H1 (cell line): Measurements from ENCODE around the gene DICER1. TPM values are rescaled to one million over a fixed set of nuclear protein-coding genes. Genes with fewer than 3 reads are reported as not detected.

Source experiments
- CTCF ChIA-PET: fragments of 300-600 bp; sonication (Branson Sonifier 250); formaldehyde crosslinking; loops from one replicate; lab custom pipeline; 2021; ENCODE audit not compliant: partially characterized antibody; lab: Charles Lee
- POLR2A ChIA-PET: fragments of 300-600 bp; sonication (Branson Sonifier 250); formaldehyde crosslinking; loops from one replicate; lab custom pipeline; 2021; ENCODE audit warnings: inconsistent platforms; ENCODE audit not compliant: partially characterized antibody; lab: Charles Lee
- DNase-seq, 2 experiments: peaks; one replicate each; pipeline versions ENCODE4 v3.0.0 to v3.0.0-alpha.2; 2010 to 2022; ENCODE audit warnings: low spot score in 2 of 2, low read depth in 1 of 2, mixed read lengths in 1 of 2
- FAIRE-seq: peaks from 2 replicates; lab custom pipeline; 2011; peaks lifted over from hg19 to GRCh38; lab: Jason Lieb, UNC
- H2AFZ ChIP-seq: 2 replicates; pipeline ENCODE4 v1.8.1; 2012; ENCODE audit warnings: low read length, inconsistent platforms
- H2AK5ac ChIP-seq: 2 replicates; pipeline ENCODE4 v1.6.1; 2013; ENCODE audit warnings: low read depth, low read length
- H2BK120ac ChIP-seq: replicated peaks from 2 replicates; pipeline ENCODE3; 2013; ENCODE audit warnings: low read depth, low read length, inconsistent platforms
- H2BK12ac ChIP-seq: 2 replicates; pipeline ENCODE4 v1.6.1; 2013; ENCODE audit warnings: low read depth, low read length
- H2BK15ac ChIP-seq: 2 replicates; pipeline ENCODE4 v1.6.1; 2013; ENCODE audit warnings: low read length
- H2BK20ac ChIP-seq: 2 replicates; pipeline ENCODE4 v1.6.1; 2013; ENCODE audit warnings: low read length
- H2BK5ac ChIP-seq: 2 replicates; pipeline ENCODE4 v1.6.1; 2013; ENCODE audit warnings: low read depth, low read length
- H3K14ac ChIP-seq: 2 replicates; pipeline ENCODE4 v1.6.1; 2013; ENCODE audit warnings: inconsistent platforms; ENCODE audit not compliant: insufficient read length
- H3K18ac ChIP-seq: 2 replicates; pipeline ENCODE4 v1.6.1; 2013; ENCODE audit warnings: low read length; ENCODE audit errors: extremely low read depth
- H3K23ac ChIP-seq: 2 replicates; pipeline ENCODE4 v1.6.1; 2013; ENCODE audit warnings: inconsistent platforms; ENCODE audit not compliant: insufficient read length
- H3K23me2 ChIP-seq: 2 replicates; pipeline ENCODE4 v1.6.1; 2013; ENCODE audit warnings: low read depth, low read length
- H3K27ac ChIP-seq: 2 replicates; pipeline ENCODE4 v1.6.1; 2011; ENCODE audit warnings: low read depth, low read length, inconsistent platforms
- H3K27me3 ChIP-seq, 4 experiments: replicated peaks in 1 of 4; 1 replicate in 1 of 4; 2 replicates in 3 of 4; pipeline versions ENCODE4 v1.6.1 to v1.8.1; 2011 to 2013; ENCODE audit warnings: low read length in 3 of 4, mild to moderate bottlenecking in 3 of 4, inconsistent platforms in 2 of 4, mixed read lengths in 2 of 4, moderate library complexity in 1 of 4; ENCODE audit not compliant: control insufficient read depth in 3 of 4, insufficient read depth in 3 of 4; ENCODE audit errors: extremely low read depth in 1 of 4
- H3K36me3 ChIP-seq, 4 experiments: 2 replicates each; pipeline versions ENCODE4 v1.6.1 to v1.8.1; 2011 to 2013; ENCODE audit warnings: mild to moderate bottlenecking in 4 of 4, low read length in 3 of 4, moderate library complexity in 2 of 4, control low read depth in 1 of 4, inconsistent platforms in 1 of 4; ENCODE audit not compliant: insufficient read depth in 4 of 4, control insufficient read depth in 2 of 4
- H3K4ac ChIP-seq: replicated peaks from 2 replicates; pipeline ENCODE3; 2013; ENCODE audit warnings: low read length, low read depth, mixed read lengths, inconsistent platforms; ENCODE audit not compliant: insufficient read length
- H3K4me1 ChIP-seq, 4 experiments: replicated peaks in 1 of 4; 1 replicate in 1 of 4; 2 replicates in 3 of 4; pipeline versions ENCODE4 v1.6.1 to v1.8.1; 2011 to 2013; ENCODE audit warnings: low read length in 3 of 4, inconsistent platforms in 2 of 4, mixed read lengths in 1 of 4; ENCODE audit not compliant: insufficient read depth in 4 of 4, control insufficient read depth in 3 of 4
- H3K4me2 ChIP-seq, 2 experiments: 2 replicates each; pipeline versions ENCODE4 v1.6.1 to v1.8.1; 2011 to 2013; ENCODE audit warnings: low read depth in 2 of 2, low read length in 2 of 2, control low read depth in 1 of 2, inconsistent platforms in 1 of 2, mild to moderate bottlenecking in 1 of 2; ENCODE audit not compliant: insufficient read depth in 1 of 2
- H3K4me3 ChIP-seq, 4 experiments: fragments of 200-600, 300-600 bp in 1 of 4; sonication (generic), shearing (Covaris generic), sonication (Bioruptor Twin) in 1 of 4; 2 replicates each; pipeline versions ENCODE4 v1.5.1 to v1.8.1; 2011 to 2016; ENCODE audit warnings: low read length in 4 of 4, low read depth in 3 of 4, control low read depth in 2 of 4, inconsistent platforms in 2 of 4, mild to moderate bottlenecking in 2 of 4, mixed read lengths in 1 of 4, moderate library complexity in 1 of 4; ENCODE audit not compliant: insufficient read depth in 2 of 4; ENCODE audit errors: extremely low read depth in 1 of 4
- H3K56ac ChIP-seq: replicated peaks from 2 replicates; pipeline ENCODE3; 2013; ENCODE audit warnings: low read depth, mild to moderate bottlenecking, mixed read lengths, low read length, inconsistent platforms; ENCODE audit not compliant: insufficient read length
- H3K79me1 ChIP-seq: 2 replicates; pipeline ENCODE4 v1.6.1; 2013; ENCODE audit warnings: low read depth, low read length, control low read depth
- H3K79me2 ChIP-seq, 2 experiments: 2 replicates each; pipeline versions ENCODE4 v1.6.1 to v1.8.1; 2012 to 2013; ENCODE audit warnings: low read length in 2 of 2, mild to moderate bottlenecking in 2 of 2, inconsistent platforms in 1 of 2; ENCODE audit not compliant: insufficient read depth in 2 of 2, control insufficient read depth in 1 of 2
- H3K9ac ChIP-seq, 4 experiments: replicated peaks in 1 of 4; 1 replicate in 1 of 4; 2 replicates in 3 of 4; pipeline versions ENCODE4 v1.6.1 to v1.8.1; 2011 to 2013; ENCODE audit warnings: low read depth in 3 of 4, low read length in 3 of 4, control low read depth in 2 of 4, mild to moderate bottlenecking in 2 of 4, moderate library complexity in 2 of 4, inconsistent platforms in 1 of 4; ENCODE audit errors: extremely low read depth in 1 of 4
- H3K9me3 ChIP-seq, 2 experiments: 2 replicates each; pipeline versions ENCODE4 v1.6.1 to v1.8.1; 2012 to 2013; ENCODE audit warnings: mild to moderate bottlenecking in 2 of 2, moderate library complexity in 2 of 2, control low read depth in 1 of 2, inconsistent platforms in 1 of 2, low read depth in 1 of 2, low read length in 1 of 2, mixed read lengths in 1 of 2; ENCODE audit not compliant: insufficient read depth in 2 of 2
- H4K20me1 ChIP-seq, 2 experiments: replicated peaks in 1 of 2; 2 replicates each; pipeline versions ENCODE3 to v1.8.1; 2011 to 2013; ENCODE audit warnings: inconsistent platforms in 2 of 2, low read length in 2 of 2, mild to moderate bottlenecking in 1 of 2; ENCODE audit not compliant: insufficient read depth in 2 of 2, control insufficient read depth in 1 of 2
- H4K5ac ChIP-seq: 2 replicates; pipeline ENCODE4 v1.6.1; 2013; ENCODE audit warnings: low read length, low read depth, mixed read lengths, inconsistent platforms; ENCODE audit not compliant: insufficient read length
- H4K8ac ChIP-seq: 2 replicates; pipeline ENCODE4 v1.8.0; 2013; ENCODE audit warnings: mild to moderate bottlenecking, moderate library complexity, low read length, inconsistent platforms; ENCODE audit not compliant: insufficient read depth; ENCODE audit errors: extremely low read depth
- H4K91ac ChIP-seq: replicated peaks from 2 replicates; pipeline ENCODE3; 2013; ENCODE audit warnings: low read length, mixed read lengths, inconsistent platforms; ENCODE audit not compliant: insufficient read length
- ASH2L ChIP-seq: fragments of 200-600, 300-600 bp; sonication (generic); IDR thresholded peaks from one replicate; pipeline ENCODE4 v1.7.1; 2017; ENCODE audit warnings: low read length
- BCL11A ChIP-seq, 2 experiments: IDR thresholded peaks; one replicate each; pipeline ENCODE4 v1.6.1; 2011; ENCODE audit warnings: low read depth in 2 of 2, low read length in 2 of 2, mild to moderate bottlenecking in 2 of 2
- CBX8 ChIP-seq: fragments of 300-800, 300-1000 bp; sonication (generic); IDR thresholded peaks from 2 replicates; pipeline ENCODE4 v1.7.1; 2016; ENCODE audit warnings: low read depth, low read length, borderline replicate concordance
- EZH2 ChIP-seq: fragments of 200-600 bp; sonication (generic); IDR thresholded peaks from 2 replicates; pipeline ENCODE4 v1.7.1; 2012; ENCODE audit warnings: low read depth, mild to moderate bottlenecking, moderate library complexity, low read length, inconsistent platforms; ENCODE audit not compliant: severe bottlenecking
- MAFK ChIP-seq: IDR thresholded peaks from 2 replicates; pipeline ENCODE4 v1.6.1; 2012; ENCODE audit warnings: low read depth, mild to moderate bottlenecking, improper control_type of control experiment, low read length
- RAD21 ChIP-seq, 2 experiments: IDR thresholded peaks in 1 of 2; conservative IDR thresholded peaks in 1 of 2; 2 replicates each; pipeline ENCODE4 v1.6.1; 2011; ENCODE audit warnings: low read depth in 2 of 2, low read length in 2 of 2, improper control_type of control experiment in 1 of 2, inconsistent platforms in 1 of 2, mild to moderate bottlenecking in 1 of 2, moderate library complexity in 1 of 2
- RBBP5 ChIP-seq: IDR thresholded peaks from 2 replicates; pipeline ENCODE4 v1.7.1; 2012; ENCODE audit warnings: low read depth, mild to moderate bottlenecking, inconsistent platforms, low read length, moderate library complexity, borderline replicate concordance
- SP1 ChIP-seq: IDR thresholded peaks from 2 replicates; pipeline ENCODE4 v1.6.1; 2011; ENCODE audit warnings: low read depth, low read length
- SP2 ChIP-seq: IDR thresholded peaks from 2 replicates; pipeline ENCODE4 v1.6.1; 2012; ENCODE audit warnings: mild to moderate bottlenecking, low read length, inconsistent platforms
- TCF12 ChIP-seq: IDR thresholded peaks from 2 replicates; pipeline ENCODE4 v1.6.1; 2011; ENCODE audit warnings: low read depth, mild to moderate bottlenecking, low read length
- TEAD4 ChIP-seq: IDR thresholded peaks from 2 replicates; pipeline ENCODE4 v1.6.1; 2012; ENCODE audit warnings: low read depth, low read length, inconsistent platforms, mixed read lengths
- WGBS, 2 experiments: shearing (Covaris generic) in 1 of 2; methylation state at CpG; one replicate each; pipeline versions ENCODE4 v1.1.6 to v1.1.7; 2013 to 2015; ENCODE audit warnings: low lambda C conversion rate in 2 of 2, mixed read lengths in 2 of 2, inconsistent platforms in 1 of 2, low coverage in 1 of 2, missing lambda C conversion rate in 1 of 2; ENCODE audit not compliant: insufficient replicate concordance in 2 of 2, insufficient coverage in 1 of 2, insufficient read length in 1 of 2; ENCODE audit errors: extremely low coverage in 1 of 2, missing lambda C conversion rate in 1 of 2; 5-methylcytosine and 5-hydroxymethylcytosine counted together
- polyA plus RNA-seq, 7 experiments: library from polyadenylated mRNA; depleted of rRNA in 3 of 7; stranded (reverse) in 5 of 7; unstranded in 2 of 7; fragments of >200 nt in 5 of 7; fragments of 200-250 nt in 2 of 7; gene quantifications; 1 replicate in 5 of 7; 2 replicates in 1 of 7; 4 replicates in 1 of 7; pipeline versions ENCODE4 v1.2.1 to v1.2.3, GENCODE V29; 2011 to 2013; ENCODE audit warnings: missing spikeins in 2 of 7, mixed read lengths in 2 of 7
- total RNA-seq: library from RNA; stranded (reverse); fragmentation: NEBNext Ultra II Directional; extraction: Animal tissue kit (Norgen Biotek cat#: 25700); gene quantifications from 2 replicates; pipeline ENCODE4 v1.2.1, GENCODE V29; 2021

DICER1 gene
- total and polyA plus RNA-seq, 2 of the 8 experiments (the other 6 are each of a cell fraction or from before 2014, with no cell fraction given): 11.9 to 61.8 TPM

DNA sequence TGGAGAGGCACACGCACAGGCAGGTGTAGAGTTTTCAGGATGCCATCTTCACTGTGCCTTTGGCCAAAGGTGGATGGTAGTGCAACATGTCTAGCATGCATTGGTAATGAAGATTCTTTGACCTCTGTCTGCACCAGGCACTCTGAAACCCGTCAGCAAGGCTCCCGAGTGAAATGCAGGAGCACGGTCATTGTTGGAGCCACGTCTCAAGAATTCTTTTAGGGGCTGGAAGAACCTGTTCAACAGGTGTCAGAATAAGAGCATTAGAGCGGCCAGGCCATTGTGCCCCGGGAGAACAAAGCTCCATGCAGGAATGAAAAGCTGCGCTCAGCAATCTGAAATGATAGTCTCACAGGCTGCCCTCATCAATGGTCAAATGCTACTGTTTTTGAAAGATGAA, 40.2 kb upstream of the DICER1 start:
- H3K9me3 ChIP-seq: no peaks in the 10 kb centered on the region
- peak overlapping the region; percentile 11; the same call in 1 of the 2 replicates for H2BK12ac ChIP-seq
- no peak overlapping the region for H3K56ac ChIP-seq
- no peak overlapping the region; a peak in 2 of 8 replicates for H3K4me3 ChIP-seq
- DNase-seq: no peak
- TF ChIP-seq EZH2 (no peak), SP1 (peak; percentile 86), TCF12 (no peak), BCL11A (IDR thresholded peaks at IDR 0.05; ENCODE audit: low read depth in 2 of 2, low read length in 2 of 2) (peak in 1 of 2 experiments; percentile 41), TEAD4 (0 out of 2 replicates have a peak, but pooled peaks have one; percentile 15), CBX8 (no peak), SP2 (no peak), MAFK (peak; percentile 48; the same call in 1 of the 2 replicates), ASH2L (peak; percentile 79), RAD21 (IDR thresholded peaks at IDR 0.05 in 1 of 2, conservative IDR thresholded peaks at IDR 0.05 in 1 of 2; ENCODE audit: low read depth in 2 of 2, low read length in 2 of 2) (peak in 1 of 2 experiments; percentile 10; a peak in 1 of 4 replicates), RBBP5 (peak; percentile 90; the same call in 1 of the 2 replicates)
- H4K8ac ChIP-seq: no peak overlapping the region
- no peak overlapping the region for H2AK5ac ChIP-seq
- no peak overlapping the region for H3K14ac ChIP-seq
- ChIA-PET POLR2A (interaction anchor here (0.6 to 3.1 kb wide), 3 partner anchors 14 to 164 kb away, joined by 3 to 9 read pairs (median 7); no protein-coding TSS in a partner anchor), CTCF (interaction anchor here (1.0 to 4.3 kb wide), 2 partner anchors 16 to 24 kb away, joined by 3 to 10 read pairs; no protein-coding TSS in a partner anchor)
- H2BK20ac ChIP-seq: peak overlapping the region; percentile 7; the same call in 1 of the 2 replicates
- no peak overlapping the region for H3K4ac ChIP-seq
- H3K9ac ChIP-seq: peak overlapping the region in 1 of 4 experiments; percentile 4; a peak in 1 of 7 replicates
- peak; percentile 50 for FAIRE-seq
- H2BK5ac ChIP-seq: no peak overlapping the region
- no peaks in the 10 kb centered on the region for H3K36me3 ChIP-seq
- no peak overlapping the region for H3K23ac ChIP-seq
- peaks cover 12 to 25% (median 18%) of the 10 kb centered on the region in 4 experiments for H3K4me1 ChIP-seq
- H4K20me1 ChIP-seq: no peaks in the 10 kb centered on the region
- no peaks in the 10 kb centered on the region for H3K79me2 ChIP-seq
- H2AFZ ChIP-seq: no peak overlapping the region
- no peak overlapping the region for H2BK15ac ChIP-seq
- peak overlapping the region; percentile 9 for H2BK120ac ChIP-seq
- H3K79me1 ChIP-seq: no peaks in the 10 kb centered on the region
- H4K5ac ChIP-seq: no peak overlapping the region
- H3K18ac ChIP-seq: no peak overlapping the region; the same call in 1 of the 2 replicates
- peak overlapping the region; percentile 40 to 69 for H3K4me2 ChIP-seq
- no peak overlapping the region for H4K91ac ChIP-seq
- 51% methylated on average over 8 of the region's 8 CpGs; no CpG with 5 or more reads in 1 of the 2 experiments for WGBS, 2 experiments
- no peaks in the 10 kb centered on the region for H3K27me3 ChIP-seq
- H3K27ac ChIP-seq: no peak overlapping the region; the same call in 1 of the 2 replicates
- no peaks in the 10 kb centered on the region for H3K23me2 ChIP-seq
